GDM1 (cell line): ENCODE results near the gene S100A1.
A peak's percentile ranks its signal among the peaks of the same experiment; 100 is the strongest.

Experiments
- DNase-seq: peaks from one replicate; lab custom pipeline; 2025; lab: John Stamatoyannopoulos, UW

Gene S100A1

DNA sequence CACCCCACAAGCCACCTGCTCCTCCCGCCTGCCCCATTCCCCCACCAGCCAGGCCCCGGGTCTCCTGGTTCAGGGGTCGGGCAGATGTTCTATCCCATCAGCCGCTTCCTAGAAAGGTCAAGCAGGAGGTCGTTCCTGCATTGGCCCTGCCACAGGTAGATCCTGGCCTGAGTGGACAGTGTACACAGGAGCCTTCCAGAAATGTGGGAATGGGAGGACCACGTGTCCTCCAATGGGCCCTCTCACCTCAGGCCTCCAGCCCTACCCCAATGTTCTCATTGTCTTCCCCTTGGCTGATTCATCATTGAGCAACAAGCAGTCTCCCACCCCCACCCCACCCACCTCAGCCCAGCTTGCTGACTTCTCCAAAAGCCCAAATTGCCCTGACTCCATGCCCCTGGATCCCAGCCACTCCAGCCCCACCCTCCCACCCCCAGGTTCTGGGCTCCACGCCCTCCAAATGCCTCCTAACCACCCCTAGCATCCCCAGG is 17.4 kb upstream of the S100A1 start:
- no peak for DNase-seq

DNA sequence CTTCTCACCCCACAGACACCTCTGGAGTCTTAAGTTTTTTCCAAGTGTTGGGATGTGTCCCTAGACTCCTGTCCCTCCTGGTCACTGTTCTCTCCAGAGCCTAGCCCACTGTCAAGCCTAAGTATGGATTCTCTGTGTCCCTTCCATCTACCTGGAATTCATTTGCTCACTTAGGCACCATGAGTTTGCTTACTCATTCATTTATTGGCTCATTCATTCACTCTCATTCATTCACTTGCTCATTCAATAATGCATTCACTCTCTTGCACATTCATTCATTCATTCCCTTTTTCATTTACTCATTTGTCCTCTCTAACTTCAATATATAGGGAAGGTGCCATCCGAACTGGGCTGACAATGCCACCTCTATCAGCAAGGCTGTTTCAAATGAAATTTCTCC is 16.9 kb upstream of the S100A1 start:
- no peak for DNase-seq

DNA sequence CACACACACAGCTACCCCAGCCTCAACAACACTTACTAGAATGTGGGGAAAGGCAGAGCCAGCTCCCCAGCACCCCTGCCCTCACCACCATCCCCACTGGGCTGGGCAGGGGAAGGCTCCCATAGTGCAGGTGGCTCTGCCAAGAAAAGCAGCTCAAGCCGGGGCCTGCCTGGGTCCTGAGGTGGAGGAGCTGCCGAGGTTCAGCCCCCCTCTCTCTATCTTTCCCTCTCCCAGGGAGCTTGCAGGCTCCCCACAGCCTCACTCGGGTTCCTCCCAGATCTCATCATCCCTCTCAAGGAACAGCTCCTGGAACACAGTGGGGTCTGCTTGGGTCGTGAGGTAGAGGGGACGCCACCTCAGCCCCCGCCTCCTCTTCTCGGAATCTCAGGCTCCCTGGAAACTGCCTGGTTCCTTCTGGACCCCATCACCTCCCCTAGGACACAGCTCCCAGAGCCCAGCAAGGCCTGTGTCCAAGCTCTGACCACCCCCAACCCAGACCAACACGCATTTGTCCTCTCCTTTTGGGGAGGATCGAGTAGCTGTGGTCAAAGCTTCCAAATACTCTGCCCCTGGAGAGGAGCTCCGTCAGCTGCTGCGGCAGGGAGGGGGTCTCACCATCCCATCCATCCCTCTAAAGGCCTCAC is 16.0 kb upstream of the S100A1 start:
- DNase-seq = no peak

DNA sequence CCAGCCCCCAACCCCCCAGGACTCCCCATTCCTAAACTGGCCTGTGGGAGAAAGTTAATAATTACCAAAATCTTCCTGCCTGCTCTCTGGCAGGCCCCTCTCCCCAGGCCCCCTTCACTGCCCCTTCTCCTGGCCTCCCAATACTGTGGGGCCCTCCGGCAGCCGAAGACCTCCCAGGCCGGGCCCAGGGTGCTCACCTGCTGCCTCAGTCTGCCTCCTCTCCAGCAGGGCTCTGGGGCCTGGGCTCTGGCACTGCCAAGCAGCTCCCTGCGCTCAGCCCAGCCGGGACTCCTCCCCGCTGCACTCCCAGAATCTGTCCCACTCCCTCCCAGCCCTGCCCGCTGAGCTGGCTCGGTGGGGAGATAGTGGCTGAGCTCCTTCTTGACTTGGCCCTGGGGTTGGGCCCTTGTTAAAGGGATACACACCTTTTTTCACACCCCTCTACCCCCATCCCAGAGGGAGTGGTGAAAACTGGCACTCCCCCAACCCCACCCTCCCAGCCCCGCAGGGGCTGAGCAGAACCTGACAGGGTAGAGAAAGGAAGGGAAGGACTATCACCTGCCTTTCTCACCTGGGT is 15.4 kb upstream of the S100A1 start, which contains the start of gene S100A16:
S100A16 (minus strand) TSS at position 383 of the 577 bp plus-strand sequence. CDS start 4,986 bp downstream, outside the sequence.
- no peak for DNase-seq

DNA sequence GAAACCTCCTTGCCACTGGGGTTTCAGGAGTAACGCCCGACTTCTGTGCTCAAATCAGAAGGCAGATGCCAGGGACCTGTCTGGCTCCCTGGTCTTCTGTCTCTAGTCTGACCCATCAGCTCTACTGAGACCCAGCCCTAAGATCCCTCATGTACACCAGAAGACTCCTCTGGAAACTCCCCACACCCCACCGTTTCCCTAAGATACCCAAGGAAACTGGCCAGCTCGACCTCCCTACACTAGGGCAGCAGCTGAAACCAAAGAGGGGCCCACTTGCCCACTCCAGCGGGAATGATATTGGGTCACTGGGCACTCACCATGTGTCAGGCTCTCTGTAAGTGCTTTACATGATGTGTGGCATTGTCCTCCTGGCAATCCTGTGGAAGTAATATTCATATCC is 14.8 kb upstream of the S100A1 start:
- no peak for DNase-seq

DNA sequence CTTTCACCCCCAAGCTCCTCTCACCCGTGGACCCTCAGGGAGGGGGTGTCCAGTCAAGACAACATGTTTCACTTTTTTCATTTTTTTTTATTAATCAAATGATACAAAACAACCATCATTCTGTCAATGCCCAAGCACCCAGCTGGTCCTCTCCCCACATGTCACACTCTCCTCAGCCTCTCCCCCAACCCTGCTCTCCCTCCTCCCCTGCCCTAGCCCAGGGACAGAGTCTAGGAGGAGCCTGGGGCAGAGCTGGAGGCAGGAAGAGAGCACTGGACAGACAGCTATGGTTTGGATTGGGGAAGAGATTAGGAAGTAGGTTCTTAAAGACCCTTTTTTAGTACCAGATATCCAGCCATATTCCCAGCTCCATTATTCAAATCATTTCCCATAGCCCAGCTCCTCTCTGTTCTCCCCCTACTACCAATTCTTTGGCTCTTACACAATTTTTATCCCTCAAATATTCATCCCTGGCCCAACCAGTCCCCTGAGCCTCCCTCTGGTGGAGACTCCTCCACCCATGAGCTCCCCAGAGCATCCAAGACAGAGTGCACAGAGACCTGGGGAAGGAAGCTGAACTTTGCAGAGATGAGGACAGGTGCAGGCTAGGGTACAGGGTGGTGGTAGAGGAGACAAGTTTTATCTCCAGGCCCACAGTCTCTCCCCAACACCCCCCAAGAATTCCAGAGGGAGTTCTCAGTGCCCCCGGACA is 13.9 kb upstream of the S100A1 start:
- DNase-seq = no peak

DNA sequence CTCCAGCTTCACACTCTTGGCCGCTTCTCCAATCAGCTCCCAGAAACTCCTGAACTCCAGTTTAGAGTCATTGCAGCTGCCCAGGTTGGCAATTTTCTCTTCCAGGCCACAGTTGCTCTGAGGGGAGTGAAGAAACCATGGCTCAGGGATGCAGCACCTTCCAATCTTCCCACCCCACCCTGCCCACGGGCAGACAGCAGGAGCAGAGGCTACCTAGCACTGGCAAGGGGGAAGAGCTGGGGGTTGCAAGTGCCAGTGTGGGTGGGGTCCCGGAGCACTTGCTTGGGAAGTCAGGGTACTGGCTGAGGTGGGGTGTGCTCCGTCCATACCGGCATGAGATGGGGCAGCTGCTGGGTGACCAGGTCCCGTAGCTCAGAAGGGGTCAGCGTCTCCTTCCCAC is 13.3 kb upstream of the S100A1 start:
- DNase-seq = no peak

DNA sequence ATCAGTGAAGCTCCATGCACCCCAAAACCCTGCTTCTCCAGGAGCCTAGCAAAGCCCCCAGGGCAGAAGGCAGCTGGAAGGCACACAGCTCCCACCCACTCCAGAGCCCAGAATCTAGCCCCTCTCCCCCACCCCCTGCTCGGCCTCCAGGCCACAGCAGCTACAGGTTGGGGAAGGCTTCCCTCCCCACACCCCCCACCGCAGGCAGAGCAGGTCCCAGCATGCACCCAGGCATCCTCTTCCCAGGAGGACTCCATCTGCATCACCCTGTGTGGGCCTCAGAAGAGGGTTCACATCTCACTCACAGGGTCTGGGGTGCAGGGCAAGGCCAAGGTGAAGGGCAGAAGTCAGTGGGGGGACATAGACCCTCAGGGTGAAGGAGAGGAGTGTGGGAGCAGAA is 12.8 kb upstream of the S100A1 start:
- no peak for DNase-seq

DNA sequence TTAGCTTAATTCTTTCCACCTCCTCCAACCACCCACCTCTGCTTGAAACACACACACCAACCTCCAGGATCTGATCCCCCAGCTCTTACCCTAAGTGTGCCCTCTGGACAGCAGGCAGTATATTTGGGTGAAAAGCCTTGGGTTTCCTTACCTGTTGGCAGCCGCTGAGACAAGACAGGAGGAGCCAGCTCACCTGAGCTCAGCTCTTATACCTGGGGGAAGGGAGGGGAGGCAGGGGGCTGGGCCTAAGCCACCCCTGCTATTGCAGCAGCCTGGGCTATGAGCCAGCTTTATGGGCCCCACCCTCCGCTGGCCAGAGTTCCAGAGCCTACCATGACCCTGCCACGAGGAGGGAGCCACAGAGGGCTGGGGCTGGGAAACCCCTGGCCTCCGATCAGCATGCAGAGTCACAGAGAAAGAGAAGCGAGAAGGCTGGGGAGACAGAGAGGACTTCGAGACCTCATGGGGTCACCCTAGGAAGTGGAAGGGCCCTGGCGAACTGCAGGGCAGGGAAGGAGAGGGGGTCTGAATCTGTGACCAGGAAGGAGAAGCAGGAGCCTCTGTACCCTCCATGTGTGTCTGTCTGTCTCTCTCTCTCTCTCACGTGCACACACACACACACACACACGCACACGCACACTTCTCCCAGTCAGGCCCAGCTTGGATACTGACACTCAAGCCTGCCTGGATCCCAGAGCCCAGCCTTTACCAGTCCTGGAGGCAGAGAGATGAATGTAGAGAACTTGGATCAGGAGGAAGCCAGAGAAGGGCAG is 11.9 kb upstream of the S100A1 start, which contains the start of gene S100A14:
S100A14 (minus strand) TSS at position 182 of the 773 bp plus-strand sequence. CDS start 467 bp downstream, outside the sequence.
- DNase-seq = no peak

DNA sequence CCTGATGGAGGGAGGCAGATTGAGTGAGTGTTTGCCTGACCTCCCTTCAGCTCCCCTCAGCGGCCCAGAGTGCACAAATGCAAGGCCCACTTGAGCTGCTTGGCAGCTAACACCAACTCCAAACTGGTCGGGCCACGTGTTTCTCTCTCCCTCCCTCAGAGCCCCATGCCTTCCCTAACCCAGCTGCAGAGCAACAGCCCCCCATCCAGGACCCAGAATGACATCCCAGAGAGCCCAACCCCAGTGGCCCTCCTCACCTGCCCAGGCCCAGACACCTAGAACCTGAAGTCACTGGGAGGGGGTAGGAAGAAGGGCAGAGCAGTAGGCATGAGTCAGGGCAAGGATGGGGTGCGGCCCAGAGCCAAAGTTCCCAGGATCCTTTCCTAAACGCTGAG is 11.3 kb upstream of the S100A1 start:
- no peak for DNase-seq

DNA sequence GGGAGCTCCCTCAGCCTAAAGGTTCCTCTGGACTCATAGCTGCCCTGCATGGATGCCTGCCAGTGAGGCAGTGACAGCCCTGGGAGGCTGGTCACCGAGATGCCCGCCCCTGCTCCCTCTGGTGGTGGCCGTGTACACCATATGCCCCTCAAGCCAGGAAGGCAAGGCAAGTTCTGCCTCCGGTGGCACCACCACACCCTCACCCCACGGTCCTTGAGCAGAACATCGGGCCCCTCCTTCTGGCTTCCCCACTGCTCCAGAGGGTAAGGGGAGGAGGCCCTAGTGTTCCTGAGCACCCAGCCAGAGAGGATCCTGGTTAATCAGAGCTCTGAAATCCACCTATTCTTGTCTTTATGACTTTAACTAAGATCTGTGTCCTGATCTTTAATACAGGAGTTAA is 10.6 kb upstream of the S100A1 start:
- DNase-seq = peak; percentile 59

DNA sequence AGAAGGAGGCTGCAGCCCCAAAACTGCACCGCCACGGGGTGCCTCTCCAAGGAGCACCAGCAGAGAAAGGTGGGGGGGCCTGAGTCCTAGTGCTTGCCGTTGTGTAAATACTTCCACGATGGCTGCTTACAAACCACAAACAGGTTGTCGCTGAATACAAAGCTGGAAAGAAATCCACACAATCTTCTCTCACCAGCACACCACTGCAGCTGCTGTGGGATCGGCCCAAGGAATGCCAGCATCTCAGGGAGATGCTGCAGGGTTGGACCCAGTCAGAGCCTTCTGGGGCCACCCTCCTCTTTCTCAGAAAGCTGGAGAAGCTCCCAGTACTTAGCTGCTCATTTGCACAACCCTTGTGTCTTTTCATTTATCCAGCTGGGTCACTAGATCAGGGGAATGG is 9.1 kb upstream of the S100A1 start:
- no peak for DNase-seq

DNA sequence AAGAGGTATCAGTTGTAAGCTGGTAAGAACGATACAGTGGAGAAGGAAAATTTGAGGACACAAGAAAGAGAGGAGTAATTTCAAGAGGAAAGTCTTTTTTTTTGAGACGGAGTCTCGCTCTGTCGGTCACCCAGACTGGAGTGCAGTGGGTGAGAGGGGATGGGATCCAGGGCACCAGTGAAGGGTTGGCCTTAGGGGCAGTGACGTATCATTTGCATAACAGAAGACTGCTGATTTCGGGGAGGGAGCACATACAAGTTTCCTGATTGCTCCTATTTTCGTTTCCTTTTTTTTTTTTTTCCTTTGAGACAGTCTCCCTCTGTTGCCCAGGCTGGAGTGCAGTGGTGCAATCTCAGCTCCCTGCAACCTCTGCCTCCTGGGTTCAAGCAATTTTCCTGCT is 5.1 kb upstream of the S100A1 start:
- DNase-seq = no peak

DNA sequence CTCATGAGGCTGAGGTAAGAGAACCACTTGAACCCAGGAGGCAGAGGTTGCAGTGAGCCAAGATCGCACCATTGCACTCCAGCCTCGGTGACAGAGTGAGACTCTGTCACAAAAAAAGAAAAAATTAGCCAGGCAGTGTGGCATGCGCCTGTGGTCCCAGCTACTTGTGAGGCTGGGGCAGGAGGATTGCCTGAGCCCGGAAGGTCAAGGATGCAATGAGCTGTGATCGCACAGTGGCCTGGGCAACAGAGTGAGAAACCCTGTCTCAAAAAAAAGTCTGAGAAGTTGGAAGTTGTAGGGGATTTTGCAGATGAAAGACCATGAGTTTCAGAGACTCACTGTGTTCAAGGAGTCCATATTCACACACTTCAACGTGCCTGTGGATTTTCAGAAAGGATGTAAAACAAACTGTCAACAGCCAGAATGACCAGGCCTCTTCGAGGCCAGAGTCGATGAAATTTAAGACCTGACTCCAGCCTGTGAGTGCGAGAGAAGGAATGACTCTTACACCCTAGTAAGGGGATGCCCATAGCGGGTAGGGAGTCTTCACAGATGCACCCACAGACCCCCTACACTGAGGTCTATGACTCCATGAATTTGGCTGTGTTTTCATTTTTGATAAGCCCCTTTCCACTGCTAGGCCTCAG is 3.1 kb upstream of the S100A1 start:
- DNase-seq = no peak

DNA sequence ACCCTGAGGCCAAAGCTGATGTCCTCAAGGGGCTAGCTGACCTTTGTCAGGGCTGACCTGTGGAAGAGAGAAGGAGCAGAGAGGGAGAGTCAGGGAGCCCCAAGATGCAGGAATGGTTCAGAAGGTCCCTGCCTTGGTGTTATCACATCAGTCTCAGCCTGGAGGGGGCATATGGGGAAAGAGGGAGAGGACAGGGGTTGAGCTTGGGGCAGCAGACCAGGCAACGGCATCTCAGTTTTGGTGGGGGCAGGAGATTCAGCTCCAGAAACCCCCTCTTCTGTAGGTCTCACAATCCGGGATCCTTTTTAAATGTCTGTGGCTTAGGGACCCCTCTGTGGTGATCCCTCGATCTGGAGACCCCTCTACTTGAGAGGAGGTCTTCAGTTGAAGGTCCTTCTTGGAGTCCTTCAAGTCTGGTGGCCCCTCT is 1.7 kb upstream of the S100A1 start:
- DNase-seq = no peak

DNA sequence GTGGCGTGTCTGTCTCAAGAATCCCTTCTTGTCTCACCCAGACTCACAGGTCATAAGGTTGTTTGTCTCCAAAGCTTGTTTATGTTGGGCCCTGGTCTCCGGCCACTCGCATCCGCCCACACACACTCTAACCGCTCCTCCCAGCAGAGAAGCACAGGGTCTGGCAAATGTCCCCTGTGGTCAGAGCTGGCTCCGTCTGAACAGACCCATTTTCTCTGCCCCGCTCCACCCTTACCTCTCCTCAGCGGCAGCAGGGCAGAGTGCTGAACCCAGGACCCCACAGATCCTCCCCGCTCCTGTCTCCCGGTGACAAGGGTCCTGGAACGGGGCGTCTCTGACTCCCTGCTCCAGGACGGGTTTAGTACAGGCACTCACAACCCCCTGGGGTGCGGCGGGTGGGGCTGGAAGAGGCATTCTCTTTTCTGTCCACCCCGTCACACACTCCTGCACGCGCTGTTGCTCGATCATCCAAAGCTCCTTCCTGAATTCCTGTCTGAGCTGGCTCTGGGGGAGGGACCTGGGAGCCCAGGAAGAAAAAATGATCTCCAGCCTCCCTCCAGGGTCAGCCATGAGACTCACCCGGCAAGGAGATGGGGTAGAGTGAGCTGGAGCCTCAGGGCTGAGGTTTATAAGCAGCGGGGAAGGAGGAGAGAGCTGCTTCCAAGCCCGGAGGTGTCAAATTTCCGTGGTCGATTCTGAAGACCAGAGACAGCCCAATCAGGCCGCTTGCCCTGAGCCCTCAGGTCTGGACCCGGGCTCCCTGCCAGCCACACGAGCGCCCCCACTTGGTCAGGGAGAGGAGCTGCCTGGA is 1.1 kb upstream of the S100A1 start, which contains the start of gene S100A13:
S100A13 (minus strand) TSS at position 602 of the 811 bp plus-strand sequence. CDS start 1,033 bp downstream, outside the sequence.
- no peak for DNase-seq

DNA sequence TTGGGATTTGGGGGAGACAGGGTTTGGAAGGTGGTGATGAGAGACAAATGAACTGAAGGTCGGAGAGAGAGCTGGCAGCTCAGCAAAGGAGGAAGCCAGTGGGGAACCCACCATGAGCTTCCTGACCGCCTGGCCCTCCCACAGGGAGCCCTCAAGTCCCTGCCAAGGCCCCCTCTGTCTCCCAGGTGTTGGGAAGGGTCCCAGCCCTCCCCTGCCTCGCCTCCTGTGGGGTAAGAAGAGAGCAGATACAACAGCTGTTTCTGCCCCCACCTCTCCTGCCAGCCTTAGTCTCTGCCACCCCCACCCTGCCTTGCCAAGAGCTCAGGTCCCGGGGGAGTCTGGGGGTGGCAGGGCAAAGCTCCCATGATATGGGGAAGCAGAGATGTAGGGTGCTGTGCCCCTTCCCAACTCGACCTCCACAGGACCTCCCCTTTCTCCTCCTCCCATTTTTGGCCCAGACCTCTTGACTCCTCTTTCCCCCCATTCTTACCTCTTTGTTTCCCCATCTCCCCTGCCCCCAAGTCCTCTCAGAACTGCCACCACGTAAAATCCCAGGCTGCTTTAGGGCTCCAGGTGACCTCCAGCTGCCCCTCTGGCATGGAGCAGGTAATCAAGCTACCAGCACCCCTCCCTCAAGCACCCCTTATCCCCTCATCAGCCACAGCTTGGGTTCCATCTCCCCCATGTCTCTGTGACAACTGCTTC is 556 bp downstream of the S100A1 start:
- no peak for DNase-seq

DNA sequence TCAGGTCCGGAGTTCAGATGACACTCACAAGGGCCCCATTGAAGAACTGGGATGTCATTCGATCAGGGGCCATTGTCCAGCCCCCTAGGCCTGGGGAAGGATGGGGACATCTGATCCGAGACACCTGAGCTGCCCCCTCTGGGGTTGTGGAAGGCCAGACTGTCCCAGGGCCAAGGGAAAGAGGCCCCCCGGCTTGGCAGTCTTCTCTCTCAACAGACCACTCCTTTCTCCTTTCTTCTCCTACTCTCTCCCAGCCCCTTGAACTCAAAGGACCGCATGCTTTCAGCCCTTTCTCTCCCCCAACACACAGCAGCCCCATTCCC is 1.1 kb downstream of the S100A1 start:
- no peak for DNase-seq

DNA sequence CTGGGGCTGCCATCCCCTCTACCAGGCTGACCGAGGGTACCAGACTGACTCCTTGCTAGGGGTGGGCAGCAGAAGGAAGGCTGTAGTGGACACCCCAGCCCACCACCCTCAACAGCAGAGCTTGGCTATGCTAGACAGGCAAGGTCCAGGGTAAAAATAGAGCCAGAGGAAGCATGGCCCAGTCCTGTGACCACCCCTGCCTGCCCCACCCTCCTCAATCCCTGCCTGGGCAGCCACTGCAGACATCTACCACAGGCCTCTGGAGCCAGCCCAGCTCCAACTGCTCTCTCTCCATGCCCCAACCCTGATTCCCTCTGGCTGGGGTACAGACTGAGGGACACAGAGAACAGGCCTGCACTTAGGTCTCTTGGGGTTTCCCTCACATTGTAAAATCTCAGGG is 1.7 kb downstream of the S100A1 start:
- no peak for DNase-seq

DNA sequence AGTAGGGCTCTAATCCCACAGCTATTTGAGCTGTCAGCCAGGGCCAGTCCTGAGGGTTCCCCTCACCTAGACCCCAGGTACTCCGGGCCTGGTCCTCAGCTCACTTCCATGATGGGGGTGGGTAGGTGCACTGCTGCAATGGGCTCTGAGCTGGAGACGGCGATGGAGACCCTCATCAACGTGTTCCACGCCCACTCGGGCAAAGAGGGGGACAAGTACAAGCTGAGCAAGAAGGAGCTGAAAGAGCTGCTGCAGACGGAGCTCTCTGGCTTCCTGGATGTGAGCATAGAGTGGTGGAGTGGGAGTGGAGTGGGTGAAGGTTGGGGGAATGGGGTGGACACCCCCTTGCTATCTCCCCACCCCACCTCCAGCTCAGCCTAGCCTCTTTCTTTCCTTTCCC is 2.1 kb downstream of the S100A1 start:
- DNase-seq = no peak
